Stomach (tissue), 9 donors: ENCODE results near the gene HOXD10. TPM values are rescaled to one million over a fixed set of nuclear protein-coding genes. Genes with fewer than 3 reads are reported as not detected.
A peak's percentile ranks its signal among the peaks of the same experiment; 100 is the strongest.

Source experiments
- DNase-seq, 2 donors: peaks; one replicate each; pipeline versions ENCODE4 v3.0.0 to v3.0.0-alpha.2; 2013 to 2019
- H3K27ac ChIP-seq, 5 donors: fragments of 200-600 bp in 4 of 5; sonication (generic) in 4 of 5; one replicate each; pipeline ENCODE4 v1.5.1; 2013 to 2019; ENCODE audit warnings: mild to moderate bottlenecking in 1 of 5, moderate library complexity in 1 of 5
- H3K27me3 ChIP-seq, 3 donors: fragments of 200-600 bp; sonication (generic); one replicate each; pipeline ENCODE4 v1.5.1; 2017 to 2019; ENCODE audit warnings: mixed run types in 1 of 3
- H3K36me3 ChIP-seq, 4 donors: fragments of 200-600 bp; sonication (generic); 1 replicate in 3 of 4; 2 replicates in 1 of 4; pipeline ENCODE4 v1.5.1; 2016 to 2019
- H3K4me1 ChIP-seq, 4 donors: fragments of 200-600 bp; sonication (generic); one replicate each; pipeline ENCODE4 v1.5.1; 2016 to 2019
- H3K4me3 ChIP-seq, 4 donors: fragments of 200-600 bp; sonication (generic) in 3 of 4; one replicate each; pipeline ENCODE4 v1.5.1; 2016 to 2019; ENCODE audit warnings: mild to moderate bottlenecking in 1 of 4
- H3K9me3 ChIP-seq, 4 donors: fragments of 200-600 bp; sonication (generic); one replicate each; pipeline ENCODE4 v1.5.1; 2016 to 2019
- CTCF ChIP-seq, 7 experiments: fragments of 450-650 bp in 4 of 7; fragments of 200-600 bp in 3 of 7; sonication (generic) in 3 of 7; IDR thresholded peaks; one replicate each; pipeline ENCODE4 v1.5.1; 2016 to 2019; ENCODE audit warnings: antibody characterized with exemption in 7 of 7, control low read depth in 2 of 7, mild to moderate bottlenecking in 1 of 7
- EP300 ChIP-seq: sonication (generic); formaldehyde crosslinking; IDR thresholded peaks from one replicate; pipeline ENCODE4 v1.6.1; 2017; ENCODE audit warnings: antibody characterized with exemption
- POLR2A ChIP-seq, 4 donors: fragments of 450-650 bp; IDR thresholded peaks; one replicate each; pipeline ENCODE4 v1.6.1; 2016; ENCODE audit warnings: antibody characterized with exemption in 4 of 4, control low read depth in 2 of 4, mild to moderate bottlenecking in 1 of 4, moderate library complexity in 1 of 4
- POLR2AphosphoS5 ChIP-seq, 3 donors: sonication (generic); formaldehyde crosslinking; IDR thresholded peaks; one replicate each; pipeline ENCODE4 v1.6.1; 2016; ENCODE audit warnings: antibody characterized with exemption in 3 of 3
- WGBS, 5 donors: extraction: QIAGEN DNeasy Blood & Tissue Kit in 3 of 5; methylation state at CpG; one replicate each; pipeline versions ENCODE4 v1.1.5 to v1.1.7; 2013 to 2018; 5-methylcytosine and 5-hydroxymethylcytosine counted together
- intact Hi-C: fragments of 100-400 bp; cut with DNase I; formaldehyde crosslinking; loops from one replicate; pipeline ENCODE4 v1.15.1; 2023; ENCODE audit warnings: low total_unique reads
- polyA plus RNA-seq, 3 donors: library from polyadenylated mRNA; stranded (reverse); fragments of 200-250 nt; gene quantifications; one replicate each; pipeline ENCODE4 v1.2.3, GENCODE V29; 2013
- total RNA-seq, 5 donors: library from RNA; depleted of rRNA; stranded (reverse); fragments of >200 nt; gene quantifications; one replicate each; pipeline versions ENCODE4 v1.1.0 to v1.2.3, GENCODE V29; 2014 to 2016
- donor health status: healthy with polysubstance abuse.
- donor health status: Bipolar disorder and iron deficiency.
- donor health status: healthy.

The HOXD10 gene
- total and polyA plus RNA-seq, 8 donors = 2.6 TPM; not detected in 7

GRCh38 chr2:176085120-176085788 is 31.3 kb upstream of the HOXD10 start:
- H3K27me3 ChIP-seq = peaks cover 64 to 100% (median 100%) of the 10 kb centered on the region in 3 donors
- 6 to 11% (median 9%) methylated on average over 27 to 40 of the region's 40 CpGs for whole genome bisulfite sequencing, 5 donors
- DNase-seq = peak in 1 of 2 donors; percentile 17
- no peaks in the 10 kb centered on the region for H3K36me3 ChIP-seq
- intact Hi-C loops = no loop called here
- peaks cover 9 to 49% (median 30%) of the 10 kb centered on the region in 4 donors for H3K9me3 ChIP-seq
- peaks cover 9 to 67% (median 41%) of the 10 kb centered on the region in 4 donors for H3K4me1 ChIP-seq
- no peak overlapping the region for H3K27ac ChIP-seq
- no peak for TF ChIP-seq POLR2AphosphoS5 (IDR thresholded peaks at IDR 0.05)
- no peak for TF ChIP-seq POLR2A (IDR thresholded peaks at IDR 0.05)
- no peak for TF ChIP-seq CTCF (IDR thresholded peaks at IDR 0.05)
- TF ChIP-seq EP300 = no peak
- H3K4me3 ChIP-seq = no peak overlapping the region

- H3K4me1 ChIP-seq = peaks cover 9 to 58% (median 36%) of the 10 kb centered on the region in 4 donors
- peak; percentile 32 to 75 for DNase-seq
- H3K36me3 ChIP-seq = no peaks in the 10 kb centered on the region
- WGBS, 5 donors = 3 to 5% (median 5%) methylated on average over 20 to 46 of the region's 46 CpGs
- no peak overlapping the region for H3K27ac ChIP-seq
- TF ChIP-seq POLR2A (IDR thresholded peaks at IDR 0.05) (no peak), CTCF (IDR thresholded peaks at IDR 0.05) (peak in 1 of 7 experiments; percentile 22)
- peaks cover 9 to 41% (median 23%) of the 10 kb centered on the region in 4 donors for H3K9me3 ChIP-seq
- H3K4me3 ChIP-seq = peak overlapping the region in 1 of 4 donors; percentile 22
- intact Hi-C loops = no loop called here
- peaks cover 58 to 100% (median 100%) of the 10 kb centered on the region in 3 donors for H3K27me3 ChIP-seq
Measured at GRCh38 chr2:176085861-176086771, 30.5 kb upstream of the HOXD10 start.

GRCh38 chr2:176087330-176088047 is 29.1 kb upstream of the HOXD10 start:
- no peak for TF ChIP-seq EP300
- Histone ChIP-seq H3K27ac (no peak overlapping the region), H3K4me3 (peak overlapping the region in 3 of 4 donors; percentile 12 to 50 (median 22)), H3K36me3 (no peaks in the 10 kb centered on the region), H3K9me3 (peaks cover under 1 to 30% (median 9%) of the 10 kb centered on the region in 4 donors), H3K27me3 (peaks cover 52 to 100% (median 100%) of the 10 kb centered on the region in 3 donors), H3K4me1 (peaks cover 11 to 58% (median 42%) of the 10 kb centered on the region in 4 donors)
- DNase-seq = no peak
- WGBS, 5 donors = 21 to 30% (median 25%) methylated on average over 24 to 29 of the region's 29 CpGs
- intact Hi-C loops = no loop called here

GRCh38 chr2:176088048-176088936 is 28.3 kb upstream of the HOXD10 start:
- H3K27me3 ChIP-seq = peaks cover 52 to 100% (median 100%) of the 10 kb centered on the region in 3 donors
- peak; percentile 54 to 83 for DNase-seq
- 4 to 8% (median 6%) methylated on average over 34 to 49 of the region's 49 CpGs for WGBS, 5 donors
- peaks cover 19 to 58% (median 45%) of the 10 kb centered on the region in 4 donors for H3K4me1 ChIP-seq
- TF ChIP-seq CTCF (IDR thresholded peaks at IDR 0.05) (peak in 5 of 7 experiments; percentile 35 to 73 (median 62)), POLR2AphosphoS5 (IDR thresholded peaks at IDR 0.05) (no peak)
- intact Hi-C loops = no loop called here
- no peak overlapping the region for H3K27ac ChIP-seq
- no peaks in the 10 kb centered on the region for H3K36me3 ChIP-seq
- H3K9me3 ChIP-seq = peaks cover 0 to 28% (median 6%) of the 10 kb centered on the region in 4 donors
- H3K4me3 ChIP-seq = peak overlapping the region; percentile 12 to 50 (median 19)
